Fibroblast of upper back skin (primary cell): Measurements from ENCODE around the gene PDZD2.
A peak's percentile ranks its signal among the peaks of the same experiment; 100 is the strongest.

Source experiments
- DNase-seq: peaks from one replicate; pipeline ENCODE4 v3.0.0-alpha.2; 2013

The PDZD2 gene

GRCh38 chr5:31844622-31845345 is 205.9 kb downstream of the PDZD2 start:
- no peak for DNase-seq

- peak; percentile 49 for DNase-seq
Observed at GRCh38 chr5:31845361-31845760, 206.4 kb downstream of the PDZD2 start.

- DNase-seq: no peak
Observed at GRCh38 chr5:31846934-31847333, 208.0 kb downstream of the PDZD2 start.

- DNase-seq: no peak
Observed at GRCh38 chr5:31847354-31847753, 208.4 kb downstream of the PDZD2 start.

GRCh38 chr5:31850981-31851689 is 212.2 kb downstream of the PDZD2 start:
- no peak for DNase-seq

- DNase-seq: no peak
Observed at GRCh38 chr5:31853398-31854135, 214.6 kb downstream of the PDZD2 start.

GRCh38 chr5:31854181-31855133 is 215.5 kb downstream of the PDZD2 start:
- peak; percentile 63 for DNase-seq

GRCh38 chr5:31855134-31856040 is 216.5 kb downstream of the PDZD2 start:
- no peak for DNase-seq

GRCh38 chr5:31859096-31859495 is 220.2 kb downstream of the PDZD2 start:
- no peak for DNase-seq

- DNase-seq: no peak
Observed at GRCh38 chr5:31860278-31860677, 221.3 kb downstream of the PDZD2 start.

GRCh38 chr5:31860726-31861433 is 221.9 kb downstream of the PDZD2 start:
- no peak for DNase-seq

GRCh38 chr5:31861601-31862000 is 222.7 kb downstream of the PDZD2 start:
- no peak for DNase-seq

- no peak for DNase-seq
Observed at GRCh38 chr5:31863991-31864411, 225.1 kb downstream of the PDZD2 start.

- DNase-seq: no peak
Observed at GRCh38 chr5:31866166-31866565, 227.2 kb downstream of the PDZD2 start.

GRCh38 chr5:31867219-31867618 is 228.3 kb downstream of the PDZD2 start:
- DNase-seq: no peak

GRCh38 chr5:31880449-31880848 is 241.5 kb downstream of the PDZD2 start:
- no peak for DNase-seq

GRCh38 chr5:31884896-31885295 is 246.0 kb downstream of the PDZD2 start:
- no peak for DNase-seq

GRCh38 chr5:31886206-31886605 is 247.3 kb downstream of the PDZD2 start:
- no peak for DNase-seq

- no peak for DNase-seq
Observed at GRCh38 chr5:31887556-31887955, 248.6 kb downstream of the PDZD2 start.

- DNase-seq: no peak
Observed at GRCh38 chr5:31888564-31888963, 249.6 kb downstream of the PDZD2 start.
